ENCODE data around the gene HRNR. TPM values are rescaled to one million over a fixed set of nuclear protein-coding genes. Genes with fewer than 3 reads are reported as not detected.

HRNR gene
- total and polyA plus RNA-seq, 4 donors = 0.03 to 0.59 TPM; not detected in 2

- WGBS (ENCODE audit: insufficient coverage) = no CpG with 5 or more reads among the region's 2 CpGs
These were observed 33.4 kb downstream of the HRNR start for GRCh38 chr1:152190589-152190988.

DNA sequence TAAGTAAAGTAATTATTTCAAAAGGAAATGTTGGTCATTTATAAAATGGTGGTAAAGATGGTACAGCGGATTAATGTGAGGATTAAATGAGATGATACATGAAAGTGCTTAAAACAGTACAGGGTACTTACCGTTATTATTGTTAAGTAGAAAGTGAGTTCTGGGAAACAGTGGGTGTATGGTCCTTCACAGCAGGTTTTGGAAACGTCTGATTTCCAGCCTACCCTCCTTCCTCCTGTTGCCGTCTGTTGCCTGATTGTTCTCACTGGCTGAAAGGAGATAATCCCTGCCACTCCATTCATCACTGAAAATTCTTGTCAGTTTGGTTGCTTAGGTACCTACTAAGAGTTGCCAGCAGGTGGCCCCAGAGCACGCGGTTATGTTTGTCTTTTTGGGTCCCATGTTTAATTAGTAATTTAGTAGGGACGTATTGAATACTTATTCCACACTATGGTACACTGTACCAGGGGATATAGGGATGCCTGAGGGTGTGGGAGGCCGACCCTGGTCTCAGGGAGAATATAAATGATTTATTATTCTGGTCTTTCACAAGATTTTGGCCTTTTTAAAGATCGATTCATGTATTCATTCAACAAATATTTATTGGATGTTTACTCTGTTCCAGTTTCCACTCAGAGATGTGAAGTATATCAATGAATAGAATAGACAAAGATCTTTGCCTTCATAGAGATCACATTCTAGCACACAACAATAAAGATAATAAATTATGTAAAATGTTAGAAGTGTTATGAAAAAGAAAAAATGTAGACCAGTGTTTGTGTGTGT lies 34.1 kb downstream of the HRNR start:
- Histone ChIP-seq H3K27ac (ENCODE audit: low read depth, low read length) (no peak overlapping the region), H3K9me3 (ENCODE audit: control insufficient read depth, insufficient read depth, low read length) (no peaks in the 10 kb centered on the region), H3K4me1 (ENCODE audit: control insufficient read depth, insufficient read depth, low read length) (peaks cover 13% of the 10 kb centered on the region), H3K4me3 (ENCODE audit: low read depth, low read length) (peak overlapping the region; percentile 51), H3K36me3 (ENCODE audit: control insufficient read depth, insufficient read depth, low read length) (no peaks in the 10 kb centered on the region), H3K27me3 (ENCODE audit: control insufficient read depth, insufficient read depth, low read length) (no peaks in the 10 kb centered on the region)
- 27% methylated on average over 2 of the region's 9 CpGs for WGBS (ENCODE audit: insufficient coverage)
- DNase-seq (ENCODE audit: low read depth in 4 of 6, low spot score in 6 of 6) = peak in 2 of 6 donors; percentile 27 to 65

More at GRCh38 chr1:152190589-152190988, 33.4 kb downstream of the HRNR start:
- Histone ChIP-seq H3K27me3 (ENCODE audit: control insufficient read depth, insufficient read depth, low read length) (no peaks in the 10 kb centered on the region), H3K9me3 (ENCODE audit: control insufficient read depth, insufficient read depth, low read length) (no peaks in the 10 kb centered on the region), H3K27ac (ENCODE audit: low read depth, low read length) (no peak overlapping the region), H3K4me3 (ENCODE audit: low read depth, low read length) (no peak overlapping the region), H3K4me1 (ENCODE audit: control insufficient read depth, insufficient read depth, low read length) (peaks cover 13% of the 10 kb centered on the region), H3K36me3 (ENCODE audit: control insufficient read depth, insufficient read depth, low read length) (no peaks in the 10 kb centered on the region)
- no peak for DNase-seq (ENCODE audit: low read depth in 4 of 6, low spot score in 6 of 6)

GRCh38 chr1:152188673-152189591 lies 35.1 kb downstream of the HRNR start:
- 18% methylated on average over 58 of the region's 62 CpGs for WGBS (ENCODE audit: insufficient coverage)
- DNase-seq (ENCODE audit: low read depth in 4 of 6, low spot score in 6 of 6) = peak in 3 of 6 donors; percentile 49 to 79 (median 49)
- H3K4me1 ChIP-seq (ENCODE audit: control insufficient read depth, insufficient read depth, low read length) = peaks cover 13% of the 10 kb centered on the region
- no peaks in the 10 kb centered on the region for H3K27me3 ChIP-seq (ENCODE audit: control insufficient read depth, insufficient read depth, low read length)
- peak overlapping the region; percentile 76 for H3K27ac ChIP-seq (ENCODE audit: low read depth, low read length)
- H3K9me3 ChIP-seq (ENCODE audit: control insufficient read depth, insufficient read depth, low read length) = no peaks in the 10 kb centered on the region
- H3K36me3 ChIP-seq (ENCODE audit: control insufficient read depth, insufficient read depth, low read length) = no peaks in the 10 kb centered on the region
- H3K4me3 ChIP-seq (ENCODE audit: low read depth, low read length) = peak overlapping the region; percentile 51

- no peak for DNase-seq (ENCODE audit: low read depth in 4 of 6, low spot score in 6 of 6)
- Histone ChIP-seq H3K4me3 (ENCODE audit: low read depth, low read length) (no peak overlapping the region), H3K36me3 (ENCODE audit: control insufficient read depth, insufficient read depth, low read length) (no peaks in the 10 kb centered on the region), H3K27ac (ENCODE audit: low read depth, low read length) (no peak overlapping the region), H3K9me3 (ENCODE audit: control insufficient read depth, insufficient read depth, low read length) (no peaks in the 10 kb centered on the region), H3K27me3 (ENCODE audit: control insufficient read depth, insufficient read depth, low read length) (no peaks in the 10 kb centered on the region), H3K4me1 (ENCODE audit: control insufficient read depth, insufficient read depth, low read length) (peaks cover 13% of the 10 kb centered on the region)
- 71% methylated on average over 1 of the region's 5 CpGs for WGBS (ENCODE audit: insufficient coverage)
These were observed 37.3 kb downstream of the HRNR start for GRCh38 chr1:152186556-152187285.

- peak in 2 of 6 donors; percentile 37 to 38 for DNase-seq (ENCODE audit: low read depth in 4 of 6, low spot score in 6 of 6)
- H3K36me3 ChIP-seq (ENCODE audit: control insufficient read depth, insufficient read depth, low read length) = no peaks in the 10 kb centered on the region
- no peaks in the 10 kb centered on the region for H3K27me3 ChIP-seq (ENCODE audit: control insufficient read depth, insufficient read depth, low read length)
- 0% methylated on average over 1 of the region's 8 CpGs for WGBS (ENCODE audit: insufficient coverage)
- no peak overlapping the region for H3K27ac ChIP-seq (ENCODE audit: low read depth, low read length)
- H3K9me3 ChIP-seq (ENCODE audit: control insufficient read depth, insufficient read depth, low read length) = no peaks in the 10 kb centered on the region
- no peak overlapping the region for H3K4me3 ChIP-seq (ENCODE audit: low read depth, low read length)
- peaks cover 13% of the 10 kb centered on the region for H3K4me1 ChIP-seq (ENCODE audit: control insufficient read depth, insufficient read depth, low read length)
These were observed 38.2 kb downstream of the HRNR start for GRCh38 chr1:152185544-152186391.

GRCh38 chr1:152182944-152183361 lies 41.0 kb downstream of the HRNR start:
- 81% methylated on average over 2 of the region's 2 CpGs for WGBS (ENCODE audit: insufficient coverage)

GRCh38 chr1:152182431-152182830 lies 41.6 kb downstream of the HRNR start:
- WGBS (ENCODE audit: insufficient coverage) = no CpG with 5 or more reads among the region's 2 CpGs
- Histone ChIP-seq H3K4me3 (ENCODE audit: low read depth, low read length) (no peak overlapping the region), H3K27ac (ENCODE audit: low read depth, low read length) (no peak overlapping the region), H3K4me1 (ENCODE audit: control insufficient read depth, insufficient read depth, low read length) (no peaks in the 10 kb centered on the region), H3K36me3 (ENCODE audit: control insufficient read depth, insufficient read depth, low read length) (no peaks in the 10 kb centered on the region), H3K9me3 (ENCODE audit: control insufficient read depth, insufficient read depth, low read length) (no peaks in the 10 kb centered on the region), H3K27me3 (ENCODE audit: control insufficient read depth, insufficient read depth, low read length) (no peaks in the 10 kb centered on the region)
- no peak for DNase-seq (ENCODE audit: low read depth in 4 of 6, low spot score in 6 of 6)

More at GRCh38 chr1:152182944-152183361, 41.0 kb downstream of the HRNR start:
- Histone ChIP-seq H3K4me3 (ENCODE audit: low read depth, low read length) (no peak overlapping the region), H3K36me3 (ENCODE audit: control insufficient read depth, insufficient read depth, low read length) (no peaks in the 10 kb centered on the region), H3K27me3 (ENCODE audit: control insufficient read depth, insufficient read depth, low read length) (no peaks in the 10 kb centered on the region), H3K4me1 (ENCODE audit: control insufficient read depth, insufficient read depth, low read length) (no peaks in the 10 kb centered on the region), H3K9me3 (ENCODE audit: control insufficient read depth, insufficient read depth, low read length) (no peaks in the 10 kb centered on the region), H3K27ac (ENCODE audit: low read depth, low read length) (no peak overlapping the region)
- DNase-seq (ENCODE audit: low read depth in 4 of 6, low spot score in 6 of 6) = peak in 2 of 6 donors; percentile 14

- no peak overlapping the region for H3K27ac ChIP-seq (ENCODE audit: low read depth, low read length)
- H3K4me1 ChIP-seq (ENCODE audit: control insufficient read depth, insufficient read depth, low read length) = no peaks in the 10 kb centered on the region
- WGBS (ENCODE audit: insufficient coverage) = 40% methylated on average over 1 of the region's 1 CpG
- H3K9me3 ChIP-seq (ENCODE audit: control insufficient read depth, insufficient read depth, low read length) = no peaks in the 10 kb centered on the region
- no peaks in the 10 kb centered on the region for H3K36me3 ChIP-seq (ENCODE audit: control insufficient read depth, insufficient read depth, low read length)
- no peak overlapping the region for H3K4me3 ChIP-seq (ENCODE audit: low read depth, low read length)
- H3K27me3 ChIP-seq (ENCODE audit: control insufficient read depth, insufficient read depth, low read length) = no peaks in the 10 kb centered on the region
- no peak for DNase-seq (ENCODE audit: low read depth in 4 of 6, low spot score in 6 of 6)
These were observed 44.4 kb downstream of the HRNR start for GRCh38 chr1:152179566-152179965.

Measured in spinal cord (tissue), 10 donors.